Liver (tissue), 9 donors: ENCODE results near the gene DEGS2. TPM values are rescaled to one million over a fixed set of nuclear protein-coding genes. Genes with fewer than 3 reads are reported as not detected.

Source experiments
- DNase-seq: peaks from one replicate; pipeline ENCODE4 v3.0.0-alpha.2; 2017; ENCODE audit warnings: low spot score
- H3K27ac ChIP-seq, 2 donors: one replicate each; pipeline ENCODE4 v1.7.0; 2013; ENCODE audit warnings: inconsistent platforms in 2 of 2, low read length in 2 of 2, control low read depth in 1 of 2, low read depth in 1 of 2, mild to moderate bottlenecking in 1 of 2
- H3K27me3 ChIP-seq, 4 donors: one replicate each; pipeline versions ENCODE4 v1.6.1 to v1.7.0; 2013; ENCODE audit warnings: low read length in 3 of 4, inconsistent platforms in 1 of 4, mild to moderate bottlenecking in 1 of 4, moderate library complexity in 1 of 4; ENCODE audit not compliant: control insufficient read depth in 4 of 4, insufficient read depth in 4 of 4
- H3K36me3 ChIP-seq, 4 donors: one replicate each; pipeline versions ENCODE4 v1.6.1 to v1.7.0; 2013; ENCODE audit warnings: low read length in 3 of 4, mild to moderate bottlenecking in 3 of 4, low read depth in 1 of 4, moderate library complexity in 1 of 4; ENCODE audit not compliant: control insufficient read depth in 4 of 4, insufficient read depth in 3 of 4
- H3K4me1 ChIP-seq, 4 donors: one replicate each; pipeline versions ENCODE4 v1.6.1 to v1.7.0; 2013; ENCODE audit warnings: low read length in 3 of 4, mild to moderate bottlenecking in 3 of 4, moderate library complexity in 1 of 4; ENCODE audit not compliant: control insufficient read depth in 4 of 4, insufficient read depth in 4 of 4
- H3K4me3 ChIP-seq, 3 donors: one replicate each; pipeline versions ENCODE4 v1.6.1 to v1.7.0; 2013; ENCODE audit warnings: low read length in 3 of 3, control low read depth in 1 of 3, low read depth in 1 of 3, mild to moderate bottlenecking in 1 of 3
- H3K9ac ChIP-seq, 2 donors: one replicate each; pipeline ENCODE4 v1.7.0; 2013; ENCODE audit warnings: low read length in 2 of 2, mild to moderate bottlenecking in 2 of 2, moderate library complexity in 2 of 2, control low read depth in 1 of 2, low read depth in 1 of 2
- H3K9me3 ChIP-seq, 4 donors: one replicate each; pipeline versions ENCODE4 v1.6.1 to v1.7.0; 2013; ENCODE audit warnings: low read length in 3 of 4; ENCODE audit not compliant: control insufficient read depth in 4 of 4
- EGR1 ChIP-seq, 2 donors: IDR thresholded peaks; 2 replicates each; pipeline ENCODE4 v1.6.1; 2016 to 2018; ENCODE audit warnings: antibody characterized with exemption in 2 of 2, low read depth in 2 of 2
- FOXA1 ChIP-seq: IDR thresholded peaks from 2 replicates; pipeline ENCODE4 v1.6.1; 2016; ENCODE audit warnings: antibody characterized with exemption
- GABPA ChIP-seq, 2 donors: IDR thresholded peaks in 1 of 2; conservative IDR thresholded peaks in 1 of 2; 2 replicates each; pipeline ENCODE4 v1.6.1; 2016; ENCODE audit warnings: antibody characterized with exemption in 2 of 2, mild to moderate bottlenecking in 1 of 2, moderate library complexity in 1 of 2
- HNF4A ChIP-seq, 2 donors: conservative IDR thresholded peaks; 2 replicates each; pipeline ENCODE4 v1.6.1; 2016; ENCODE audit warnings: antibody characterized with exemption in 2 of 2, mild to moderate bottlenecking in 2 of 2
- HNF4G ChIP-seq: IDR thresholded peaks from 2 replicates; pipeline ENCODE4 v1.6.1; 2016; ENCODE audit warnings: antibody characterized with exemption
- JUND ChIP-seq, 2 donors: IDR thresholded peaks; 2 replicates each; pipeline ENCODE4 v1.6.1; 2016; ENCODE audit warnings: antibody characterized with exemption in 2 of 2
- TAF1 ChIP-seq: conservative IDR thresholded peaks from 2 replicates; pipeline ENCODE4 v1.6.1; 2016; ENCODE audit warnings: antibody characterized with exemption, mild to moderate bottlenecking
- WGBS: extraction: QIAGEN DNeasy Blood & Tissue Kit; methylation state at CpG from one replicate; pipeline ENCODE4 v1.1.7; 2013; 5-methylcytosine and 5-hydroxymethylcytosine counted together
- polyA plus RNA-seq, 2 donors: library from polyadenylated mRNA; stranded (reverse) in 1 of 2; unstranded in 1 of 2; fragments of 200-250 nt in 1 of 2; fragments of >200 nt in 1 of 2; fragmentation: Nextera tagmentation in 1 of 2; extraction: Ambion mirVana in 1 of 2; gene quantifications; one replicate each; pipeline versions ENCODE4 v1.2.1 to v1.2.3, GENCODE V29; 2013 to 2015
- total RNA-seq, 2 donors: library from RNA; depleted of rRNA; stranded (reverse); fragments of >200 nt; gene quantifications; one replicate each; pipeline ENCODE4 v1.2.3, GENCODE V29; 2014
- TF ChIP-seq, protein P1 (sequence below): IDR thresholded peaks from 2 replicates; pipeline ENCODE4 v1.6.1; 2016; ENCODE audit warnings: antibody characterized with exemption
- TF ChIP-seq, protein P2 (sequence below): IDR thresholded peaks from 2 replicates; pipeline ENCODE4 v1.6.1; 2016; ENCODE audit warnings: antibody characterized with exemption
- TF ChIP-seq, protein P3 (sequence below): IDR thresholded peaks from 2 replicates; pipeline ENCODE4 v1.6.1; 2016; ENCODE audit warnings: antibody characterized with exemption, mild to moderate bottlenecking
- donor health status: healthy.
- donor health status: healthy.
- donor health status: healthy.
- donor health status: healthy.
- donor health status: healthy.

DEGS2 gene
- total and polyA plus RNA-seq, 4 donors, result 0.13 to 0.42 (median 0.27) TPM

DNA sequence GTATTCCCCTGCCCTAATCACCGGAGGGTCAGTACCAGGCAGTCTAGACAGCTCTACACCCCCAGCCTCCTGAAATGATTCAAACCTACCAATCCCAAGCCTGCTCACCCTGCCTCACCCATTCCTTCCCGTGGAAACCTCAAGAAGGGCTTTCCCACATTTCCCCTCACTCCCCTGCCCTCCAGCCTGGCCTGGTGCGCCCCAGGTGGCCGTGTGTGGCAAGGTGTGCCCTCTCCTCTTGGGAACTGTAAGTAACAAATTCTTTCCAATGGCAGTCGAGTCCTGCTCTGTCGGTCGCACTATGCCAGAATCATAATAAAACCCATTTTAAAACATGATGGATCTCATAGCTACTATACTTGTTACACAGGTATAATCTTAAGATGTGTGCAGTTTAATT lies 13.9 kb upstream of the DEGS2 start:
- TF ChIP-seq JUND (IDR thresholded peaks at IDR 0.05) (no peak), HNF4A (conservative IDR thresholded peaks at IDR 0.05) (no peak)
- H3K4me1 ChIP-seq, result no peaks in the 10 kb centered on the region
- no peak for DNase-seq
- H3K36me3 ChIP-seq, result no peaks in the 10 kb centered on the region
- H3K27me3 ChIP-seq, result no peaks in the 10 kb centered on the region
- no peak overlapping the region for H3K4me3 ChIP-seq
- H3K27ac ChIP-seq, result no peak overlapping the region
- no peak overlapping the region for H3K9ac ChIP-seq
- 86% methylated on average over 7 of the region's 7 CpGs for WGBS
- H3K9me3 ChIP-seq, result no peaks in the 10 kb centered on the region

DNA sequence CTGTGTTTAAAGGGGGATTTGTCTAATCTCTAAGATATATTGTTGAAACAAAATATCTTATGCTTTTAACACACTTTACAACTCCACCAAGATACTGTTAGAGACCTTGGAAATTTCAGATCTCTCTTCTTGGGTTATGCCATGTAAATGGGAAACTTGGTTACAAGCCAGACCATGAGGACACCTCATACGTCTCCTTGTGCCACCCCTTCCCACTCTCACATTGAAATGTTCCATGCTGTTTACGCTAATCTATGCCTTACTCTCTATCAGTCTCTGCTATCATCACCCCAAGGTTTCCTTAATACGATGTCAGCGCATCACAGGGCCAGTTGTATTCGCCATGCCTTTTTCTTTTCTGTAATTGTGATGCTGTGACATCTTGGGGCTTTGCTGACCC lies 13.4 kb upstream of the DEGS2 start:
- no peak for DNase-seq
- Histone ChIP-seq H3K9me3 (no peaks in the 10 kb centered on the region), H3K4me1 (no peaks in the 10 kb centered on the region), H3K27ac (no peak overlapping the region), H3K9ac (no peak overlapping the region), H3K4me3 (no peak overlapping the region), H3K36me3 (no peaks in the 10 kb centered on the region), H3K27me3 (no peaks in the 10 kb centered on the region)
- WGBS, result 88% methylated on average over 5 of the region's 5 CpGs
- TF ChIP-seq EGR1 (IDR thresholded peaks at IDR 0.05; ENCODE audit: low read depth in 2 of 2) (no peak), GABPA (IDR thresholded peaks at IDR 0.05 in 1 of 2, conservative IDR thresholded peaks at IDR 0.05 in 1 of 2) (no peak), FOXA1 (no peak)

DNA sequence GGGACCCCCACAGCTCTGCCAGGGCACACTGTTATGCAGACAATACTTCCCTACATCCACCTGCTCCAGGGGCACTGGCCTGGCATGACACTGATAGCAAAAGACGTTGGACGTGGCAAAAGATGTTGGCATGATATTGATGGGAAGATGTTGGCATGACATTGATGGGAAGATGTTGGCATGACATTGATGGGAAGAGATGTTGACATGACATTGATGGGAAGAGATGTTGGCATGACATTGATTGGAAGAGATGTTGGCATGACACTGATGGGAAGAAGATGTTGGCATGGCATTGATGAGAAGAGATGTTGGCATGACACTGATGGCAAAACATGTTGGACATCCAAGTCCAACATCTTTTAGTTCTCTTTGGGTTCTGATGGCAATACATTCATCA lies 11.4 kb upstream of the DEGS2 start:
- WGBS, result over 99% methylated on average over 2 of the region's 2 CpGs
- no peaks in the 10 kb centered on the region for H3K27me3 ChIP-seq
- H3K9ac ChIP-seq, result no peak overlapping the region
- no peak overlapping the region for H3K4me3 ChIP-seq
- H3K27ac ChIP-seq, result no peak overlapping the region
- DNase-seq, result no peak
- TF ChIP-seq JUND (IDR thresholded peaks at IDR 0.05) (no peak), HNF4A (conservative IDR thresholded peaks at IDR 0.05) (no peak), EGR1 (IDR thresholded peaks at IDR 0.05; ENCODE audit: low read depth in 2 of 2) (no peak), TAF1 (no peak)
- TF ChIP-seq, protein P1, sequence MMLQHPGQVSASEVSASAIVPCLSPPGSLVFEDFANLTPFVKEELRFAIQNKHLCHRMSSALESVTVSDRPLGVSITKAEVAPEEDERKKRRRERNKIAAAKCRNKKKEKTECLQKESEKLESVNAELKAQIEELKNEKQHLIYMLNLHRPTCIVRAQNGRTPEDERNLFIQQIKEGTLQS, result no peak
- no peaks in the 10 kb centered on the region for H3K9me3 ChIP-seq
- H3K4me1 ChIP-seq, result peaks cover 0 to 2% (median 0%) of the 10 kb centered on the region in 4 donors
- no peaks in the 10 kb centered on the region for H3K36me3 ChIP-seq

DNA sequence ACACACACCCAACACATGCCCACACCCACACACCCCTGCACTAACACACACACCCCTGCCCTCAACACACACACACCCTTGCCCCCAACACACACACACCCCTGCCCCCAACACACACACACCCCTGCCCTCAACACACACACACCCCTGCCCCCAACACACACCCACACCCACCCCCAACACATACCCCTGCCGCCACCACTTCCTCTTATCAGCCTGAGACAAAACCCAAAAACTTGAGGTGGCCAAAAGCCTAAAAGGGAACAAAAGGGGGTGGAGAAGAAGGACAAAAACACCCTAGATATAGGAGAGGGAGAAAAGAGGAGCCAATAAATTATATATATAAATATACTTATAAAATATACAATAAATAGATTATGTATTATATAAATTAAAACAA lies 9.1 kb upstream of the DEGS2 start:
- H3K27ac ChIP-seq, result no peak overlapping the region
- 83% methylated on average over 1 of the region's 1 CpG for WGBS
- TF ChIP-seq GABPA (IDR thresholded peaks at IDR 0.05 in 1 of 2, conservative IDR thresholded peaks at IDR 0.05 in 1 of 2) (no peak), TAF1 (no peak), HNF4G (no peak), EGR1 (IDR thresholded peaks at IDR 0.05; ENCODE audit: low read depth in 2 of 2) (no peak)
- TF ChIP-seq, protein P2, sequence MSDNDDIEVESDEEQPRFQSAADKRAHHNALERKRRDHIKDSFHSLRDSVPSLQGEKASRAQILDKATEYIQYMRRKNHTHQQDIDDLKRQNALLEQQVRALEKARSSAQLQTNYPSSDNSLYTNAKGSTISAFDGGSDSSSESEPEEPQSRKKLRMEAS, result no peak
- TF ChIP-seq, protein P3, sequence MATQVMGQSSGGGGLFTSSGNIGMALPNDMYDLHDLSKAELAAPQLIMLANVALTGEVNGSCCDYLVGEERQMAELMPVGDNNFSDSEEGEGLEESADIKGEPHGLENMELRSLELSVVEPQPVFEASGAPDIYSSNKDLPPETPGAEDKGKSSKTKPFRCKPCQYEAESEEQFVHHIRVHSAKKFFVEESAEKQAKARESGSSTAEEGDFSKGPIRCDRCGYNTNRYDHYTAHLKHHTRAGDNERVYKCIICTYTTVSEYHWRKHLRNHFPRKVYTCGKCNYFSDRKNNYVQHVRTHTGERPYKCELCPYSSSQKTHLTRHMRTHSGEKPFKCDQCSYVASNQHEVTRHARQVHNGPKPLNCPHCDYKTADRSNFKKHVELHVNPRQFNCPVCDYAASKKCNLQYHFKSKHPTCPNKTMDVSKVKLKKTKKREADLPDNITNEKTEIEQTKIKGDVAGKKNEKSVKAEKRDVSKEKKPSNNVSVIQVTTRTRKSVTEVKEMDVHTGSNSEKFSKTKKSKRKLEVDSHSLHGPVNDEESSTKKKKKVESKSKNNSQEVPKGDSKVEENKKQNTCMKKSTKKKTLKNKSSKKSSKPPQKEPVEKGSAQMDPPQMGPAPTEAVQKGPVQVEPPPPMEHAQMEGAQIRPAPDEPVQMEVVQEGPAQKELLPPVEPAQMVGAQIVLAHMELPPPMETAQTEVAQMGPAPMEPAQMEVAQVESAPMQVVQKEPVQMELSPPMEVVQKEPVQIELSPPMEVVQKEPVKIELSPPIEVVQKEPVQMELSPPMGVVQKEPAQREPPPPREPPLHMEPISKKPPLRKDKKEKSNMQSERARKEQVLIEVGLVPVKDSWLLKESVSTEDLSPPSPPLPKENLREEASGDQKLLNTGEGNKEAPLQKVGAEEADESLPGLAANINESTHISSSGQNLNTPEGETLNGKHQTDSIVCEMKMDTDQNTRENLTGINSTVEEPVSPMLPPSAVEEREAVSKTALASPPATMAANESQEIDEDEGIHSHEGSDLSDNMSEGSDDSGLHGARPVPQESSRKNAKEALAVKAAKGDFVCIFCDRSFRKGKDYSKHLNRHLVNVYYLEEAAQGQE, result no peak
- H3K4me1 ChIP-seq, result peaks cover 0 to 2% (median 0%) of the 10 kb centered on the region in 4 donors
- no peaks in the 10 kb centered on the region for H3K36me3 ChIP-seq
- H3K9me3 ChIP-seq, result no peaks in the 10 kb centered on the region
- no peak for DNase-seq
- no peak overlapping the region for H3K4me3 ChIP-seq
- H3K27me3 ChIP-seq, result no peaks in the 10 kb centered on the region
- H3K9ac ChIP-seq, result no peak overlapping the region
